LNCAP (cell line): ENCODE data around the gene TFAM.
A peak's percentile ranks its signal among the peaks of the same experiment; 100 is the strongest.

Experiments
- CTCF ChIP-seq: fragments of 450-650 bp; IDR thresholded peaks from 2 replicates; pipeline ENCODE4 v1.5.1; 2017; ENCODE audit warnings: mild to moderate bottlenecking

Gene TFAM

DNA sequence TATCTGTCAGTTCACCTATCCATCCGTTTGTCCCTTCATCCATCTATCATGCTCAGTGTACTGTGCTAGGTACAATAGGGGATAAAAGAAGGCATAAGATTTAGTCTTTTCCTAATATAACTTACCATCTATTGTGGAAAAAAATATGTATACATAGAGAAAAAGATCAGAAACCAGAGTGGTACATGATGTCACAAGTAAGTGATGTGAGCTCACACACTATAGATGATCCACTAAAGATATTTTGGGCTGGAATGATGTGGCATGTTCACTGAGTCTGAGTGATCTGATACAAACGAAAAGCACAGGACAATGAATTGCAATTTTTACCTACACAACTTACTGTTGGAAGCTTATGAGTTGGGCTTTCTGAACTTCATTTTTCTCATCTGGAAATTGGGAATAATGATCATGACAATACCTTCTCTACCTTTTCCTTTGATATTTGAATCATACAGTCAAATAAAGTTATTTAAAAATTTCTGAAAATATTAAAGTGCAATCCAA lies 2.7 kb upstream of the TFAM start:
- TF ChIP-seq CTCF, result no peak

DNA sequence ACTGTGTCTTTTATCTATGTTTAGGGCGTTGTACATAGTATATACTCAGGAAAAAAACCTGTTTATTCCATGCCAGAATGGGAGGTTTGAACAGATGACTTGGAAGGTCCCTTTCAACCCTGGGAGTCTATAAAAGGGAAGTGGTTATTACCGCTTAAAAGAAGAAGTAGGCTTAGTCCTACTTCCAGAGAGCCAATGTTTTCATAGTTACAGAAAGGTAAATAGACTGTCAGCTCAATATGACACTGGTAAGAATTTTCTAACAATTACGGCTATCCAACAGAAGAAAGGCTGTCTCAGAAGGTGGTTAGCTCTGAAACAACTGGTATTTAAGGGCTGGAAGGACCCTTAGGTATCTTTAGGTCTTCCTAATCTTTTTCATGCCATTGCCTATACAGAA lies 1.1 kb upstream of the TFAM start:
- no peak for TF ChIP-seq CTCF

DNA sequence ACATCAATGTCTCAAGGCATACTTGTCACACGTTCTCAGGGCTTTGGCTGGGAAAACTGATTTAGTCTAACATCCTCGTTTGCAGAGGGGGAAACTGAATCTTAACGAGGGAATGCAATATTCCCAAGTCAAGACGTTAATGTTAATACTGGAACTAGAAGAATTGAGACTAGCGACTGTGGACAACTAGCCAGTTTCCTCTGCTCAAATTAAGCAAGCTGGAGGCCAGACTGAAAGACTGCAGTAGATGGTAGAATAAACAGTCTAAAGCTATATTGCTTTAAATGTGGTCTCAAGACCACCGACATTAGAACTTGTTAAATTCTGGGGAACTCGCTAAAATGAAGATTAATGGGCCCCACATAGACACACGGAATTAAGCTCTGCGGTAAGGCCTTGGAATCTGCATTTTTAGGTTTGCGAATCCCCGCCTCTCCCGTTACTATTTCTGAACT lies 639 bp upstream of the TFAM start:
- TF ChIP-seq CTCF, result no peak

GRCh38 chr10:58385784-58386112 lies 538 bp downstream of the TFAM start:
- TF ChIP-seq CTCF, result no peak

DNA sequence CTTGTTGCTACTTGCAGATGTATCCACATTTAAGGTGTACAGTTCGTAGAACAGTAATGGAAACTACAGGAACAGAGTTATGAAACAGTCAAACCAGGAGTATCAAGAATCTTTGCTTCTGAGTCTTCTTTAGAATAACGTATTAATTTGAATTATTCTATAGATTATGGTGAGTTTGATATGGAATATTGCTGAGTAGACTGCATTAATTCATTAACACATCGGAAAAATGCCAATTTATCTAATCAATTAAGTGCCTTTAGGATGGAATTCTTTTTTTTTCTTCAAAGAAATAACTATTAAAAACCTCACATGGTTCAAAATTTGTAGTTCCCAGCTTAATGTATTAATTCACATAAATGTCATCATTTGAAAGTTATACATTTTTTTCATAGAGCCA lies 3.8 kb downstream of the TFAM start:
- TF ChIP-seq CTCF, result no peak

- peak; percentile 31; the same call in 1 of the 2 replicates for TF ChIP-seq CTCF
Measured at GRCh38 chr10:58393317-58393716, 8.1 kb downstream of the TFAM start.

DNA sequence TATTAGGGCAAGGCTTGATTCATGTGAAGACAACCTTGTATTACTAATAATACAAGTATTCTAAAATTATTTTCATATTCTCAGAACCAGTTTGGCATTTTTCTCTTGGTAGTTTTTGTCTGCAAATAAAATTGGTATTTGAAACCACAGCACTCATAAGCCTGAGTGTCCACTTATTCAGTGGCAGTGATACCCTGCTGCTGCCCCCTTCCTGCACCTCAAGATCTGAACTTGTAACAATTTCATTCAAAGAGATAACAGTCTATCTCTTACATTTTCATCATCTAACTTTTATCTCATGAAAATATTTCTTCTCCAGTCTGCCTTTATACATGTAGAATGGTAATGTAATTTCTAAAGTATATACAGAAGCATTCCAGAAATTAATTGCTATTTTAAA lies 9.3 kb downstream of the TFAM start:
- no peak for TF ChIP-seq CTCF

DNA sequence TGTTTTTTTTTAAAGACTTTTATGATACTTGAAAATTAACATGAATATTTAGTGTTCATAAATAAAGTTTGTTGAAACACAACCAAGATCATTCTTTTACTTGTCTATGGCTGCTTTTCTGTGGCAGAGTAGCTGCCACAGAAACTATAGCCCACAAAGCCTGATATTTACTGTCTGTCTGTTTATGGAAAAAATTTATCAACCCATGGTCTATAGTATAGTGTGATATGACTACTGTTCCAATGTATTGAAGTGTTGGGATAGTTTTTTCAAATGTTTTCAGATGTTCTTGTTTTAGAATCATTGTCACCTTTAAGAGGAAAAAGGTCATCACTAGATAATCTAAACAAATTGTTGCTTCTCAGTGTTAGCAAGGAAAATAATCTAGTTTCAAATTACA lies 10.8 kb downstream of the TFAM start:
- no peak for TF ChIP-seq CTCF
